ENCODE measurements around the gene RPL22L1.

RPL22L1 gene

GRCh38 chr3:170865209-170866094 lies 4.5 kb downstream of the RPL22L1 start:
- Histone ChIP-seq H3K4me3 (ENCODE audit: low read length in 2 of 2) (no peak overlapping the region), H2AFZ (ENCODE audit: low read length) (no peak overlapping the region), H3K4ac (ENCODE audit: low read length) (no peak overlapping the region), H3K23ac (ENCODE audit: low read depth, low read length, poor library complexity) (no peak overlapping the region), H3K27ac (replicated peaks; ENCODE audit: low read length) (no peak overlapping the region), H3K79me1 (ENCODE audit: low read depth, low read length) (no peaks in the 10 kb centered on the region), H3K9ac (ENCODE audit: low read depth, low read length, poor library complexity) (no peak overlapping the region), H2BK5ac (ENCODE audit: low read length) (no peak overlapping the region), H2BK120ac (ENCODE audit: low read depth, low read length) (no peak overlapping the region), H3K36me3 (replicated peaks in 1 of 2; ENCODE audit: control insufficient read depth in 2 of 2, insufficient read depth in 2 of 2, low read length in 2 of 2) (peaks cover 4 to 45% of the 10 kb centered on the region in 2 donors), H3K4me1 (ENCODE audit: control insufficient read depth in 2 of 2, insufficient read depth in 1 of 2, low read depth in 1 of 2, low read length in 2 of 2) (peaks cover 0 to 2% of the 10 kb centered on the region in 2 donors), H3K18ac (ENCODE audit: low read length) (no peak overlapping the region), H3K27me3 (ENCODE audit: control insufficient read depth in 3 of 3, insufficient read depth in 3 of 3, low read depth in 1 of 3, low read length in 3 of 3) (no peaks in the 10 kb centered on the region), H2BK12ac (ENCODE audit: low read length) (no peak overlapping the region), H3K9me3 (replicated peaks in 1 of 2; ENCODE audit: control insufficient read depth in 2 of 2, insufficient read depth in 1 of 2, low read depth in 1 of 2, low read length in 2 of 2) (no peaks in the 10 kb centered on the region), H3K14ac (ENCODE audit: low read length) (no peak overlapping the region), H3K4me2 (ENCODE audit: insufficient read depth, low read length, poor library complexity, severe bottlenecking) (no peak overlapping the region), H4K91ac (ENCODE audit: low read depth, low read length, poor library complexity) (no peak overlapping the region), H4K8ac (ENCODE audit: low read depth, low read length) (no peak overlapping the region), H2BK15ac (ENCODE audit: low read length) (no peak overlapping the region), H2AK5ac (ENCODE audit: low read depth, low read length) (no peak overlapping the region)
- WGBS, 2 donors (ENCODE audit: extremely low coverage in 2 of 2, insufficient read length in 2 of 2, insufficient replicate concordance in 1 of 2) = no CpG with 5 or more reads among the region's 10 CpGs
- DNase-seq (ENCODE audit: low spot score) = no peak

- no peak overlapping the region for H3K9ac ChIP-seq (ENCODE audit: low read depth, low read length, poor library complexity)
- H3K79me1 ChIP-seq (ENCODE audit: low read depth, low read length) = no peaks in the 10 kb centered on the region
- H3K27ac ChIP-seq (replicated peaks; ENCODE audit: low read length) = no peak overlapping the region
- H4K91ac ChIP-seq (ENCODE audit: low read depth, low read length, poor library complexity) = no peak overlapping the region
- H2BK15ac ChIP-seq (ENCODE audit: low read length) = no peak overlapping the region
- H4K8ac ChIP-seq (ENCODE audit: low read depth, low read length) = no peak overlapping the region
- H2AK5ac ChIP-seq (ENCODE audit: low read depth, low read length) = no peak overlapping the region
- no peak overlapping the region for H2BK120ac ChIP-seq (ENCODE audit: low read depth, low read length)
- H3K9me3 ChIP-seq (replicated peaks in 1 of 2; ENCODE audit: control insufficient read depth in 2 of 2, insufficient read depth in 1 of 2, low read depth in 1 of 2, low read length in 2 of 2) = no peaks in the 10 kb centered on the region
- no peak for DNase-seq (ENCODE audit: low spot score)
- no peak overlapping the region for H3K4me3 ChIP-seq (ENCODE audit: low read length in 2 of 2)
- no peaks in the 10 kb centered on the region for H3K27me3 ChIP-seq (ENCODE audit: control insufficient read depth in 3 of 3, insufficient read depth in 3 of 3, low read depth in 1 of 3, low read length in 3 of 3)
- no peak overlapping the region for H3K4me2 ChIP-seq (ENCODE audit: insufficient read depth, low read length, poor library complexity, severe bottlenecking)
- no peak overlapping the region for H3K23ac ChIP-seq (ENCODE audit: low read depth, low read length, poor library complexity)
- H3K14ac ChIP-seq (ENCODE audit: low read length) = no peak overlapping the region
- H3K36me3 ChIP-seq (replicated peaks in 1 of 2; ENCODE audit: control insufficient read depth in 2 of 2, insufficient read depth in 2 of 2, low read length in 2 of 2) = peaks cover 4 to 45% of the 10 kb centered on the region in 2 donors
- H3K4me1 ChIP-seq (ENCODE audit: control insufficient read depth in 2 of 2, insufficient read depth in 1 of 2, low read depth in 1 of 2, low read length in 2 of 2) = peaks cover 0 to 2% of the 10 kb centered on the region in 2 donors
- H3K18ac ChIP-seq (ENCODE audit: low read length) = no peak overlapping the region
- H2AFZ ChIP-seq (ENCODE audit: low read length) = no peak overlapping the region
- H3K4ac ChIP-seq (ENCODE audit: low read length) = no peak overlapping the region
- no CpG with 5 or more reads among the region's 6 CpGs for WGBS, 2 donors (ENCODE audit: extremely low coverage in 2 of 2, insufficient read length in 2 of 2, insufficient replicate concordance in 1 of 2)
- no peak overlapping the region for H2BK12ac ChIP-seq (ENCODE audit: low read length)
- no peak overlapping the region for H2BK5ac ChIP-seq (ENCODE audit: low read length)
These were observed 5.3 kb downstream of the RPL22L1 start for GRCh38 chr3:170864525-170865208.

GRCh38 chr3:170863816-170864215 lies 6.2 kb downstream of the RPL22L1 start:
- H4K91ac ChIP-seq (ENCODE audit: low read depth, low read length, poor library complexity) = no peak overlapping the region
- H3K4me1 ChIP-seq (ENCODE audit: control insufficient read depth in 2 of 2, insufficient read depth in 1 of 2, low read depth in 1 of 2, low read length in 2 of 2) = peaks cover 0 to 2% of the 10 kb centered on the region in 2 donors
- no CpG with 5 or more reads among the region's 4 CpGs for WGBS, 2 donors (ENCODE audit: extremely low coverage in 2 of 2, insufficient read length in 2 of 2, insufficient replicate concordance in 1 of 2)
- no peak overlapping the region for H2AFZ ChIP-seq (ENCODE audit: low read length)
- H3K4ac ChIP-seq (ENCODE audit: low read length) = no peak overlapping the region
- no peak overlapping the region for H3K14ac ChIP-seq (ENCODE audit: low read length)
- no peak overlapping the region for H3K9ac ChIP-seq (ENCODE audit: low read depth, low read length, poor library complexity)
- H3K23ac ChIP-seq (ENCODE audit: low read depth, low read length, poor library complexity) = no peak overlapping the region
- no peaks in the 10 kb centered on the region for H3K79me1 ChIP-seq (ENCODE audit: low read depth, low read length)
- no peak overlapping the region for H3K4me3 ChIP-seq (ENCODE audit: low read length in 2 of 2)
- H2BK120ac ChIP-seq (ENCODE audit: low read depth, low read length) = no peak overlapping the region
- H2AK5ac ChIP-seq (ENCODE audit: low read depth, low read length) = no peak overlapping the region
- no peak overlapping the region for H3K18ac ChIP-seq (ENCODE audit: low read length)
- no peak overlapping the region for H2BK5ac ChIP-seq (ENCODE audit: low read length)
- no peak for DNase-seq (ENCODE audit: low spot score)
- H3K4me2 ChIP-seq (ENCODE audit: insufficient read depth, low read length, poor library complexity, severe bottlenecking) = no peak overlapping the region
- no peak overlapping the region for H2BK12ac ChIP-seq (ENCODE audit: low read length)
- no peaks in the 10 kb centered on the region for H3K9me3 ChIP-seq (replicated peaks in 1 of 2; ENCODE audit: control insufficient read depth in 2 of 2, insufficient read depth in 1 of 2, low read depth in 1 of 2, low read length in 2 of 2)
- no peak overlapping the region for H3K27ac ChIP-seq (replicated peaks; ENCODE audit: low read length)
- H3K36me3 ChIP-seq (replicated peaks in 1 of 2; ENCODE audit: control insufficient read depth in 2 of 2, insufficient read depth in 2 of 2, low read length in 2 of 2) = peaks cover 4 to 43% of the 10 kb centered on the region in 2 donors
- H3K27me3 ChIP-seq (ENCODE audit: control insufficient read depth in 3 of 3, insufficient read depth in 3 of 3, low read depth in 1 of 3, low read length in 3 of 3) = no peaks in the 10 kb centered on the region
- H4K8ac ChIP-seq (ENCODE audit: low read depth, low read length) = no peak overlapping the region
- H2BK15ac ChIP-seq (ENCODE audit: low read length) = no peak overlapping the region
